Epithelial cell of esophagus (primary cell): ENCODE data around the gene RIN3.

Experiments
- DNase-seq: peaks from one replicate; pipeline ENCODE4 v3.0.0; 2010; ENCODE audit warnings: low read depth
- H3K4me3 ChIP-seq: 2 replicates; pipeline ENCODE4 v1.5.1; 2011; ENCODE audit warnings: mild to moderate bottlenecking, low read length, control low read depth
- CTCF ChIP-seq: IDR thresholded peaks from 2 replicates; pipeline ENCODE4 v1.5.1; 2011; ENCODE audit warnings: low read depth, mild to moderate bottlenecking, low read length, control low read depth, inconsistent platforms; ENCODE audit not compliant: insufficient read depth; ENCODE audit errors: missing control alignments

Gene RIN3

GRCh38 chr14:92688434-92689375 is 175.1 kb downstream of the RIN3 start:
- no peak for TF ChIP-seq CTCF
- H3K4me3 ChIP-seq = no peak overlapping the region
- no peak for DNase-seq

GRCh38 chr14:92690171-92691011 is 176.8 kb downstream of the RIN3 start:
- peak; percentile 84 for TF ChIP-seq CTCF
- peak; percentile 75 for DNase-seq
- no peak overlapping the region for H3K4me3 ChIP-seq

DNA sequence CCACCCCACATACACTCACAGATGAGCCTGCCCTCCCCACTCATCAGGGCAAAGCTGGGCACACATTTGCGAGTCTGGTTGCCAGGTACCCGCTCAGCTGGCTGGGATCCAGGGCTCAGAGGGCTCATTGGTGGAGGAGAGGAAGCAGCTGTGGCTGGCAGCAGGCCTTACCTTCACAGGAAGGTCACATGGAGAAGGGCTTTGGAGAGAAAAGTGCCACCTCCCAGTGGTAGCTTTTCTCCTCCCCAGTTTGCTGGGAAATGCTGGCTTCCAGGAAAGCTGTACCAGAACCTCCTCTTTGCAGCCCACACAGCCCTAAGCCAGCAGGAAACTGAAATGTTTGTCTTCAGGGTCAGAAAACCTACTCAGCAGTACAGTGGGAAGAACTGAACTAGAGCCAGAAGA is 179.2 kb downstream of the RIN3 start:
- DNase-seq = peak; percentile 27
- TF ChIP-seq CTCF = no peak
- no peak overlapping the region for H3K4me3 ChIP-seq

DNA sequence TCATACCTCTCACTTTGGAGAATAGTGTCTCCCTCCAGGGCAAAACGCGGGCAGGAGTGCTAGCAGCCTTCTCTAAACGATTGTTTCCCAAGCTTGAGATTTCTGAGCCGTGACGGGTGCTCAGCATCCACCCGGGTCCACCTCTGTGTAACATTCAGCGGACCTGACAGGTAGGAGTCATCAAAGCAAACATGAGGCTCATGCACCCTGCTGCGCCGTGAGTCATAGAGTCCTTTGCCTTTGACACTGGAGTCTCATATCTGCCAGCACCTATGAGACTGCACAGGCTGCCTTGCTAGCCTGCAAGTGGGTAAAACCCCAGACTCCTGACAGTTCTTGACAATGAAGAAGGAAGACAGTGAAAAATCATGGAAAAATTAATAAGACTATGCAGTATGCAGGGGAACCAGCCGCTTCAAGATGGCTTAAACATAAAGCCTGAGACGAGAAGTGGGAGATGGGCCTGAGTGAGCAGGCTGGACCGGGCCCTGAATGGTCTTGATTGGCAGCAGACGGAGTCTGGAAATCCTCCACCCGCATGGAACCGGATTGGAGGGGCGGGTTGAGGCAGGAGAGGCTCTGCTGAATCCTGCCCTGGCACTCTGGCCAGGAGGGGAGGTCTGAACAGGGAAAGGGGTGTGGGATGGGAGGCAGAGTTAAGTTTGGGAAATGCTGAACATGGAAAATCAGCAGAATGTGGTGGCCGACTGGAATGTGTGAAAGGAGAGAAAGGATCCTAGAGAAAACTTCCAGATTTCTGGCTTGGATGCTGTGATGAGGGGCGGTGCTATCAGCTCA is 180.6 kb downstream of the RIN3 start:
- no peak overlapping the region for H3K4me3 ChIP-seq
- DNase-seq = peak; percentile 76
- no peak for TF ChIP-seq CTCF

GRCh38 chr14:92694807-92695206 is 181.2 kb downstream of the RIN3 start:
- no peak for TF ChIP-seq CTCF
- DNase-seq = no peak
- no peak overlapping the region for H3K4me3 ChIP-seq

GRCh38 chr14:92695562-92695961 is 182.0 kb downstream of the RIN3 start:
- no peak for DNase-seq
- TF ChIP-seq CTCF = no peak
- H3K4me3 ChIP-seq = no peak overlapping the region
